ENCODE measurements around the gene BCORL1.

Gene BCORL1

GRCh38 chrX:130094696-130095095, 112.3 kb downstream of the BCORL1 start:
- intact Hi-C loops (cut with DNase I; ENCODE audit: low total_unique reads) = no loop called here
- H3K27ac ChIP-seq = no peak overlapping the region
- no peak for DNase-seq
- no peaks in the 10 kb centered on the region for H3K36me3 ChIP-seq
- H3K4me3 ChIP-seq = no peak overlapping the region
- H3K4me1 ChIP-seq = peaks cover 0 to 21% (median 4%) of the 10 kb centered on the region in 4 donors
- H3K9me3 ChIP-seq = no peaks in the 10 kb centered on the region
- no peaks in the 10 kb centered on the region for H3K27me3 ChIP-seq
- no peak for TF ChIP-seq CTCF (IDR thresholded peaks at IDR 0.05)

GRCh38 chrX:130095249-130096030, 113.0 kb downstream of the BCORL1 start:
- H3K27ac ChIP-seq = no peak overlapping the region
- no peak for DNase-seq

GRCh38 chrX:130097507-130098209, 115.2 kb downstream of the BCORL1 start:
- H3K4me1 ChIP-seq = peaks cover 0 to 33% (median 6%) of the 10 kb centered on the region in 4 donors
- no peaks in the 10 kb centered on the region for H3K9me3 ChIP-seq
- intact Hi-C loops (cut with DNase I; ENCODE audit: low total_unique reads) = no loop called here
- no peaks in the 10 kb centered on the region for H3K36me3 ChIP-seq
- H3K27ac ChIP-seq = no peak overlapping the region
- TF ChIP-seq CTCF (IDR thresholded peaks at IDR 0.05) = no peak
- no peaks in the 10 kb centered on the region for H3K27me3 ChIP-seq
- no peak for DNase-seq
- no peak overlapping the region for H3K4me3 ChIP-seq

More at GRCh38 chrX:130095249-130096030, 113.0 kb downstream of the BCORL1 start:
- H3K27me3 ChIP-seq = no peaks in the 10 kb centered on the region
- H3K4me3 ChIP-seq = no peak overlapping the region
- H3K9me3 ChIP-seq = no peaks in the 10 kb centered on the region
- intact Hi-C loops (cut with DNase I; ENCODE audit: low total_unique reads) = no loop called here
- no peak for TF ChIP-seq CTCF (IDR thresholded peaks at IDR 0.05)
- no peaks in the 10 kb centered on the region for H3K36me3 ChIP-seq
- H3K4me1 ChIP-seq = peaks cover 0 to 28% (median 6%) of the 10 kb centered on the region in 4 donors

GRCh38 chrX:130098210-130098552, 115.7 kb downstream of the BCORL1 start:
- Histone ChIP-seq H3K4me3 (no peak overlapping the region), H3K27ac (peak overlapping the region in 1 of 2 donors; percentile 9), H3K4me1 (peaks cover 0 to 33% (median 6%) of the 10 kb centered on the region in 4 donors), H3K9me3 (no peaks in the 10 kb centered on the region), H3K36me3 (no peaks in the 10 kb centered on the region), H3K27me3 (no peaks in the 10 kb centered on the region)
- intact Hi-C loops (cut with DNase I; ENCODE audit: low total_unique reads) = no loop called here
- no peak for TF ChIP-seq CTCF (IDR thresholded peaks at IDR 0.05)
- no peak for DNase-seq

GRCh38 chrX:130100180-130100579, 117.7 kb downstream of the BCORL1 start:
- Histone ChIP-seq H3K4me1 (peaks cover 0 to 48% (median 6%) of the 10 kb centered on the region in 4 donors), H3K36me3 (no peaks in the 10 kb centered on the region), H3K9me3 (no peaks in the 10 kb centered on the region), H3K27ac (peak overlapping the region; percentile 18 to 70), H3K27me3 (no peaks in the 10 kb centered on the region), H3K4me3 (no peak overlapping the region)
- no peak for TF ChIP-seq CTCF (IDR thresholded peaks at IDR 0.05)
- intact Hi-C loops (cut with DNase I; ENCODE audit: low total_unique reads) = no loop called here
- DNase-seq = peak; percentile 79 to 88
